OCI-LY7 (cell line): ENCODE data around the gene GAP43. TPM values are rescaled to one million over a fixed set of nuclear protein-coding genes. Genes with fewer than 3 reads are reported as not detected.

Experiments
- BruUV-seq: library from RNA; stranded (reverse); fragments of 400-500 nt; replicated peaks from 2 replicates; lab custom pipeline; 2021; lab: Mats Ljungman, UMichigan
- CTCF ChIA-PET: fragments of 300-600 bp; sonication (Branson Sonifier 250); formaldehyde crosslinking; loops from one replicate; lab custom pipeline; 2022; ENCODE audit warnings: antibody characterized with exemption; ENCODE audit not compliant: unreplicated experiment; lab: Charles Lee
- POLR2A ChIA-PET: fragments of 300-600 bp; sonication (Branson Sonifier 250); formaldehyde crosslinking; loops from one replicate; lab custom pipeline; 2022; ENCODE audit warnings: antibody characterized with exemption; lab: Charles Lee
- DNase-seq: peaks from one replicate; pipeline ENCODE4 v3.0.0-alpha.2; 2015; ENCODE audit warnings: low spot score
- H2AFZ ChIP-seq: fragments of 200-600 bp; sonication (generic), shearing (Covaris generic); 2 replicates; pipeline ENCODE4 v1.6.1; 2014; ENCODE audit warnings: mild to moderate bottlenecking, antibody characterized with exemption, low read length, moderate library complexity
- H3K27ac ChIP-seq: fragments of 200-600 bp; sonication (generic); 2 replicates; pipeline ENCODE4 v1.5.1; 2014; ENCODE audit warnings: mixed run types, low read depth, mild to moderate bottlenecking, moderate library complexity, low read length, inconsistent platforms; ENCODE audit not compliant: poor library complexity, severe bottlenecking
- H3K36me3 ChIP-seq: fragments of 200-600 bp; sonication (generic); 2 replicates; pipeline ENCODE4 v1.6.1; 2014; ENCODE audit warnings: mild to moderate bottlenecking, antibody characterized with exemption, low read length, moderate library complexity, mixed read lengths; ENCODE audit not compliant: insufficient read depth
- H3K4me1 ChIP-seq: fragments of 200-600 bp; sonication (generic); 2 replicates; pipeline ENCODE4 v1.5.1; 2014; ENCODE audit warnings: mild to moderate bottlenecking, low read length; ENCODE audit not compliant: insufficient read depth, poor library complexity, severe bottlenecking
- H3K4me2 ChIP-seq: fragments of 200-600 bp; sonication (generic); 2 replicates; pipeline ENCODE4 v1.6.1; 2014; ENCODE audit warnings: mild to moderate bottlenecking, low read length
- H3K4me3 ChIP-seq: fragments of 200-600 bp; sonication (generic); 2 replicates; pipeline ENCODE4 v1.5.1; 2014; ENCODE audit warnings: mild to moderate bottlenecking, low read depth, low read length; ENCODE audit not compliant: poor library complexity, severe bottlenecking
- H3K79me2 ChIP-seq: fragments of 200-600 bp; sonication (generic); 2 replicates; pipeline ENCODE4 v1.6.1; 2016; ENCODE audit warnings: low read depth, mild to moderate bottlenecking, low read length, moderate library complexity, mixed read lengths; ENCODE audit not compliant: insufficient read depth
- H3K9me2 ChIP-seq: fragments of 200-600 bp; sonication (generic); 2 replicates; pipeline ENCODE4 v1.6.1; 2016; ENCODE audit warnings: mild to moderate bottlenecking, low read length, mixed read lengths; ENCODE audit not compliant: insufficient read depth
- H3K9me3 ChIP-seq: fragments of 200-600 bp; sonication (generic); 2 replicates; pipeline ENCODE4 v1.6.1; 2014; ENCODE audit warnings: mild to moderate bottlenecking, mixed run types, low read length, mixed read lengths
- H4K20me1 ChIP-seq: fragments of 200-600 bp; sonication (generic); 2 replicates; pipeline ENCODE4 v1.6.1; 2014; ENCODE audit warnings: mild to moderate bottlenecking, antibody characterized with exemption, low read length, moderate library complexity, mixed read lengths; ENCODE audit not compliant: insufficient read depth
- CTCF ChIP-seq: fragments of 200-600 bp; sonication (generic); conservative IDR thresholded peaks from 2 replicates; pipeline ENCODE4 v1.5.1; 2014; ENCODE audit warnings: mild to moderate bottlenecking, antibody characterized with exemption, low read length, moderate library complexity, mixed read lengths
- EZH2phosphoT487 ChIP-seq: fragments of 200-600 bp; sonication (generic); IDR thresholded peaks from 2 replicates; pipeline ENCODE4 v1.6.1; 2018; ENCODE audit warnings: low read depth, borderline replicate concordance, mild to moderate bottlenecking, mixed run types, antibody characterized with exemption, low read length, moderate library complexity, mixed read lengths
- intact Hi-C: fragments of 100-400 bp; cut with micrococcal nuclease; formaldehyde crosslinking; loops from one replicate; pipeline ENCODE4 v1.10.0; 2022; ENCODE audit not compliant: unreplicated experiment
- total RNA-seq, 2 experiments: library from RNA; depleted of rRNA in 1 of 2; stranded (reverse); fragments of >200 nt in 1 of 2; shearing (Covaris generic) in 1 of 2; gene quantifications; 2 replicates each; pipeline ENCODE4 v1.2.3, GENCODE V29; 2014 to 2022

The GAP43 gene
- total RNA-seq, 2 experiments from 2014 or later, result not detected

DNA sequence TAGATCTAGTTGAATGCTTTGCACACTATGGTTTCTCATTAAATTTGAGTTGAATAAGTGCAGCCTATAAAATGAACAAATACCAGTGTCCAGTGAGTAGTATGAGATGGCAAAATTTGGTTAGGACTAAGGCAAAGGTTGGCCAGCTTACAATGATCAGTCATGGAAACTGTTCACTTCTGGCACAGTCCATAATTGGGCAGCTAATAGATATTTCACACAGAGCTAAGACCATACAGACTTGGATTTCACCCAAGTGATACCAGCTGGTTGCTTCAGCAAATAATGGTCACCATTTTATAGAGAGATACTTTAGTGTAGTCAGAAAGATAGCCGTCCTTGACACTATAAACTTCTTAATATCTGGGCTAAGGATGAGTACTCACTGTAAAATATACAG is 15.7 kb downstream of the GAP43 start:
- Histone ChIP-seq H3K36me3 (no peaks in the 10 kb centered on the region), H3K4me3 (no peak overlapping the region), H3K9me2 (no peaks in the 10 kb centered on the region), H4K20me1 (no peaks in the 10 kb centered on the region), H2AFZ (no peak overlapping the region), H3K9me3 (no peaks in the 10 kb centered on the region), H3K4me1 (no peaks in the 10 kb centered on the region), H3K79me2 (no peaks in the 10 kb centered on the region), H3K4me2 (no peak overlapping the region), H3K27ac (no peak overlapping the region)
- intact Hi-C loops, result no loop called here
- ChIA-PET POLR2A (interaction anchor here (0.6 to 1.3 kb wide), 4 partner anchors 9 to 197 kb away, joined by 3 read pairs; no protein-coding TSS in a partner anchor), CTCF (no interaction called here)
- TF ChIP-seq EZH2phosphoT487 (no peak), CTCF (no peak)
- BruUV-seq, result no TSS peak
- DNase-seq, result no peak

DNA sequence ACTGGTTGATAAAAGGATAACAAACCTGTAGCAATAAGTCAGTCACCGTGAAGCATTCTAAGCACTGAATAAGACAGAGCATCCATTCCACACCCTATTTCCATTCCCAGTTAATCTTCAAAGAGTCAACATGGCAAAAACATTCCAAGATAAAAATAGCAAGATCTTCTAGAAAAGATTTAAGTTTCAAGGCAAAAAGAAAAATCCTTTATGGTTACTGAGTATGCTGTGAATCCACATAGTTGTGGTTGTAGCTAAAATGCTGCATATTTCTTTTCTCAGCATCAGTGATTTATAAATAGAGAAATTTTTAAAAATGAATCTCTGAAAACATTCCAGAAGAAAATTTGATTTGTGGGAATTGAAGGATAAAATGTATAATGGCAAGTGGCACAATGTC is 21.1 kb downstream of the GAP43 start:
- POLR2A ChIA-PET, result no interaction called here
- no peaks in the 10 kb centered on the region for H3K9me3 ChIP-seq
- no peak for DNase-seq
- no peaks in the 10 kb centered on the region for H3K4me1 ChIP-seq
- H3K36me3 ChIP-seq, result no peaks in the 10 kb centered on the region
- BruUV-seq, result no TSS peak
- no peak overlapping the region for H3K27ac ChIP-seq
- no peak overlapping the region for H2AFZ ChIP-seq
- TF ChIP-seq EZH2phosphoT487, result no peak
- no peak for TF ChIP-seq CTCF
- no peaks in the 10 kb centered on the region for H4K20me1 ChIP-seq
- intact Hi-C loops, result no loop called here
- H3K79me2 ChIP-seq, result no peaks in the 10 kb centered on the region
- H3K9me2 ChIP-seq, result no peaks in the 10 kb centered on the region
- CTCF ChIA-PET, result no interaction called here
- no peak overlapping the region for H3K4me2 ChIP-seq
- H3K4me3 ChIP-seq, result no peak overlapping the region

DNA sequence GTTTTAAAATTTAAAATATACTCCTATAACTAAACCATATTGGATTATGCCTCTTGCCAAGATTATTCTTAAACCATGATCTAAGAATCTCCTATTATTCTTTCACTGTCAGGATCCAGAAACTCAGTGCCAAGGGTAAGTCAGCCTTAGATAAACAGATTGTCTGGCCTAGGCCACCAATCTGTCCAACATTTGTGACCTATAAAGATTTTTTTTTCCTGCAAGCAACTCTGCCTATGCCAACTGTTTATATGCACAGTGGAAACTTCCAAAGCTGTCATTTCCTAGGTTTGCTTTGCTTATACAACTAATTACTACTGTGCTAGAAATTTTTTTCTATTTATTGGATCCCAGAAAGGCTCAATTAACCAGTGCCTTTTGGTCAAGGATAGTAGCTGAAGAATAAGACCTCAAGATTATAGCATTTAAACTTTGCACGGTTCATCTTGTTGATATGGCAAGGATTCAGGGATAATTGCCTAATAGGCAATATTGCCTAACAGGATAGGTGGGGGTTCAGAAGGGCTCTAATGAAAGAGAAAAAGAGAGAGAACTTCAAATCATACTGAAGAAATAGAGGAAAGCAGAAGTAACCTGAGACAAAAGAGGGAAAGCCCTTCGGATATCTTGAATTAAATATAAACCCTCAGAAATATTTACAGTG is 22.8 kb downstream of the GAP43 start:
- no peak for TF ChIP-seq EZH2phosphoT487
- no peak for TF ChIP-seq CTCF
- no peaks in the 10 kb centered on the region for H3K4me1 ChIP-seq
- no peak for DNase-seq
- H3K79me2 ChIP-seq, result no peaks in the 10 kb centered on the region
- no peak overlapping the region for H3K27ac ChIP-seq
- no TSS peak for BruUV-seq
- H3K9me3 ChIP-seq, result no peaks in the 10 kb centered on the region
- no peaks in the 10 kb centered on the region for H3K36me3 ChIP-seq
- H2AFZ ChIP-seq, result no peak overlapping the region
- H3K9me2 ChIP-seq, result no peaks in the 10 kb centered on the region
- no peak overlapping the region for H3K4me3 ChIP-seq
- CTCF ChIA-PET, result no interaction called here
- no peaks in the 10 kb centered on the region for H4K20me1 ChIP-seq
- POLR2A ChIA-PET, result no interaction called here
- intact Hi-C loops, result no loop called here
- no peak overlapping the region for H3K4me2 ChIP-seq
